Fibroblast of lung (primary cell): ENCODE data around the gene ASTL. TPM values are rescaled to one million over a fixed set of nuclear protein-coding genes. Genes with fewer than 3 reads are reported as not detected.

Source experiments
- DNase-seq, 2 donors: peaks; one replicate each; pipeline versions ENCODE4 v3.0.0 to v3.0.0-alpha.2; 2010; ENCODE audit warnings: low read depth in 2 of 2
- H2AFZ ChIP-seq: 2 replicates; pipeline ENCODE4 v1.5.1; 2012; ENCODE audit warnings: low read length, control low read depth, inconsistent platforms
- H3K27ac ChIP-seq: 2 replicates; pipeline ENCODE4 v1.5.1; 2011; ENCODE audit warnings: low read length, control low read depth; ENCODE audit not compliant: insufficient read depth
- H3K27me3 ChIP-seq: 2 replicates; pipeline ENCODE4 v1.5.1; 2011; ENCODE audit warnings: mild to moderate bottlenecking, low read length; ENCODE audit not compliant: control insufficient read depth, insufficient read depth
- H3K36me3 ChIP-seq: 2 replicates; pipeline ENCODE4 v1.5.1; 2011; ENCODE audit warnings: low read length; ENCODE audit not compliant: control insufficient read depth, insufficient read depth
- H3K4me1 ChIP-seq: 2 replicates; pipeline ENCODE4 v1.5.1; 2011; ENCODE audit warnings: low read length; ENCODE audit not compliant: control insufficient read depth, insufficient read depth; ENCODE audit errors: extremely low read depth
- H3K4me2 ChIP-seq: 2 replicates; pipeline ENCODE4 v1.5.1; 2011; ENCODE audit warnings: low read length, control low read depth; ENCODE audit not compliant: insufficient read depth; ENCODE audit errors: extremely low read depth
- H3K4me3 ChIP-seq, 4 experiments: fragments of 200-600 bp in 1 of 4; sonication (generic) in 1 of 4; replicated peaks in 1 of 4; 2 replicates each; pipeline ENCODE4 v1.5.1; 2011 to 2016; ENCODE audit warnings: low read length in 4 of 4, low read depth in 3 of 4, mild to moderate bottlenecking in 3 of 4, control low read depth in 2 of 4, inconsistent platforms in 1 of 4, mixed read lengths in 1 of 4; ENCODE audit not compliant: insufficient read depth in 1 of 4; ENCODE audit errors: control extremely low read depth in 1 of 4
- H3K79me2 ChIP-seq: 2 replicates; pipeline ENCODE4 v1.5.1; 2012; ENCODE audit warnings: mild to moderate bottlenecking, low read length, inconsistent platforms; ENCODE audit not compliant: control insufficient read depth, insufficient read depth
- H3K9ac ChIP-seq: 2 replicates; pipeline ENCODE4 v1.5.1; 2011; ENCODE audit warnings: mild to moderate bottlenecking, low read length, control low read depth; ENCODE audit not compliant: insufficient read depth
- H3K9me3 ChIP-seq: 2 replicates; pipeline ENCODE4 v1.5.1; 2012; ENCODE audit warnings: low read depth, low read length; ENCODE audit not compliant: control insufficient read depth, insufficient read depth
- H4K20me1 ChIP-seq: 2 replicates; pipeline ENCODE4 v1.5.1; 2011; ENCODE audit warnings: low read length; ENCODE audit not compliant: control insufficient read depth, insufficient read depth; ENCODE audit errors: extremely low read depth
- EZH2 ChIP-seq: IDR thresholded peaks from 2 replicates; pipeline ENCODE4 v1.5.1; 2012; ENCODE audit warnings: low read length, control low read depth, mild to moderate bottlenecking; ENCODE audit errors: missing control alignments
- polyA plus RNA-seq, 2 donors: library from polyadenylated mRNA; depleted of rRNA in 1 of 2; stranded (reverse) in 1 of 2; unstranded in 1 of 2; fragments of >200 nt; gene quantifications; 2 replicates each; pipeline ENCODE4 v1.2.1, GENCODE V29; 2011 to 2012; ENCODE audit warnings: missing spikeins in 1 of 2
- total RNA-seq: library from RNA; depleted of rRNA; stranded (reverse); fragments of >200 nt; gene quantifications from 2 replicates; pipeline ENCODE4 v1.2.1, GENCODE V29; 2014
- TF ChIP-seq, protein P1 (sequence below), 2 donors: IDR thresholded peaks in 1 of 2; conservative IDR thresholded peaks in 1 of 2; 1 replicate in 1 of 2; 2 replicates in 1 of 2; pipeline ENCODE4 v1.5.1; 2011 to 2012; ENCODE audit warnings: low read length in 2 of 2, control low read depth in 1 of 2, inconsistent platforms in 1 of 2, low read depth in 1 of 2, mild to moderate bottlenecking in 1 of 2

The ASTL gene
- total and polyA plus RNA-seq, 2 donors (not counting 1 experiment from before 2014, with no cell fraction given), result not detected

DNA sequence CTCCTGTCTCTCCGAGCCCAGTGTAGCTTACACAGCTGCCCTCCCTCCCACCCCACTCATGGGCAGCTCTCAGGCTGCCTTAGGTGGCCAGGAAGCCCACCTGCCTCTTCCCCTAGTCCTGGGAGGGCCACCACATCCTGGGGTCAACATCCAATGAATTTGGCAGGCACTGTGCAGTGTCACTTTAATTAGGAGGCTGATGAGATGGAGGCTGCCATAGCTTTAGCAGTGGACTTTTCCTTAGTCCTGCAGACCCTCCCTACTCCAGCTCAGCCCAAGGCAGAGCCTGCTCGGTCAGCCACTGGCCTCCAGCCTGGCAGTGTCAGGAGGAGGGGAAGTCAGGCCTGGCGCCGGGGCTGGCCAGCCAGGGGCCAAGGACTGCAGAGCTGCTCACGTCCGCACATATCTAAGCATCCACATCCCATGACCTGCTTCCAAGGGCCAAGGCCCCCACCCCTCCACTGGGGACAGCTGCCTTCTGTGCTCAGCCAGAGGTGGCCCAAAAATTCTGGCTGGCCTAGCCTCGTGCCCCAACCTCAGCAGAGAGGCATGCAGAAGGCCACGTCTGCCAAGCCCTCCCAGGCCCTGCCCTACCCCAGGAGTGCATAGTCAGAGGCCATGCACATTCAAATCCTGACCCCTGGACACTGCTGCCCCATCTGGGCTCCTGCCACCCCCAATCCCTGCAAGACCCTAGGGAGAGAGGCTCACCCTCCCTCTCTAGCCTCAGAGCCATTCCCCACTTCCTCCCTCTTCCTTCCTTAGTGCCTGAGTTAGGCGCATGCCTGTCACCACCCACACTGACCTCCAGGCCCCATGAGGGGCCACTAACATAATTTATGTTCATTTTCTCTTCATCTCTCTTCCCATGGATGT, 55.0 kb downstream of the ASTL start:
- Histone ChIP-seq H3K27me3 (no peaks in the 10 kb centered on the region), H4K20me1 (no peaks in the 10 kb centered on the region), H3K9ac (no peak overlapping the region), H3K4me2 (no peak overlapping the region), H3K27ac (no peak overlapping the region), H3K4me1 (no peaks in the 10 kb centered on the region), H3K4me3 (no peak overlapping the region), H3K36me3 (no peaks in the 10 kb centered on the region), H3K9me3 (no peaks in the 10 kb centered on the region), H2AFZ (no peak overlapping the region), H3K79me2 (no peaks in the 10 kb centered on the region)
- DNase-seq, result no peak
- TF ChIP-seq, protein P1, sequence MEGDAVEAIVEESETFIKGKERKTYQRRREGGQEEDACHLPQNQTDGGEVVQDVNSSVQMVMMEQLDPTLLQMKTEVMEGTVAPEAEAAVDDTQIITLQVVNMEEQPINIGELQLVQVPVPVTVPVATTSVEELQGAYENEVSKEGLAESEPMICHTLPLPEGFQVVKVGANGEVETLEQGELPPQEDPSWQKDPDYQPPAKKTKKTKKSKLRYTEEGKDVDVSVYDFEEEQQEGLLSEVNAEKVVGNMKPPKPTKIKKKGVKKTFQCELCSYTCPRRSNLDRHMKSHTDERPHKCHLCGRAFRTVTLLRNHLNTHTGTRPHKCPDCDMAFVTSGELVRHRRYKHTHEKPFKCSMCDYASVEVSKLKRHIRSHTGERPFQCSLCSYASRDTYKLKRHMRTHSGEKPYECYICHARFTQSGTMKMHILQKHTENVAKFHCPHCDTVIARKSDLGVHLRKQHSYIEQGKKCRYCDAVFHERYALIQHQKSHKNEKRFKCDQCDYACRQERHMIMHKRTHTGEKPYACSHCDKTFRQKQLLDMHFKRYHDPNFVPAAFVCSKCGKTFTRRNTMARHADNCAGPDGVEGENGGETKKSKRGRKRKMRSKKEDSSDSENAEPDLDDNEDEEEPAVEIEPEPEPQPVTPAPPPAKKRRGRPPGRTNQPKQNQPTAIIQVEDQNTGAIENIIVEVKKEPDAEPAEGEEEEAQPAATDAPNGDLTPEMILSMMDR (conservative IDR thresholded peaks at IDR 0.05 in 1 of 2, IDR thresholded peaks at IDR 0.05 in 1 of 2; ENCODE audit: low read depth in 1 of 2, low read length in 2 of 2), result no peak
- no peak for TF ChIP-seq EZH2

- no peaks in the 10 kb centered on the region for H3K27me3 ChIP-seq
- H3K36me3 ChIP-seq, result no peaks in the 10 kb centered on the region
- no peak overlapping the region for H3K4me3 ChIP-seq
- no peaks in the 10 kb centered on the region for H3K4me1 ChIP-seq
- H2AFZ ChIP-seq, result no peak overlapping the region
- no peak overlapping the region for H3K4me2 ChIP-seq
- H3K9ac ChIP-seq, result no peak overlapping the region
- H3K27ac ChIP-seq, result no peak overlapping the region
- H3K79me2 ChIP-seq, result no peaks in the 10 kb centered on the region
- TF ChIP-seq EZH2, result no peak
- TF ChIP-seq, protein P1 (conservative IDR thresholded peaks at IDR 0.05 in 1 of 2, IDR thresholded peaks at IDR 0.05 in 1 of 2; ENCODE audit: low read depth in 1 of 2, low read length in 2 of 2), result no peak
- no peaks in the 10 kb centered on the region for H4K20me1 ChIP-seq
- H3K9me3 ChIP-seq, result no peaks in the 10 kb centered on the region
- no peak for DNase-seq
Observed at GRCh38 chr2:96082211-96083063, 55.9 kb downstream of the ASTL start.

- Histone ChIP-seq H3K4me2 (no peak overlapping the region), H2AFZ (no peak overlapping the region), H3K27ac (no peak overlapping the region), H3K4me1 (no peaks in the 10 kb centered on the region), H3K27me3 (no peaks in the 10 kb centered on the region), H4K20me1 (no peaks in the 10 kb centered on the region), H3K36me3 (no peaks in the 10 kb centered on the region), H3K4me3 (no peak overlapping the region), H3K9me3 (no peaks in the 10 kb centered on the region), H3K9ac (no peak overlapping the region), H3K79me2 (no peaks in the 10 kb centered on the region)
- no peak for DNase-seq
- TF ChIP-seq EZH2, result no peak
- TF ChIP-seq, protein P1 (conservative IDR thresholded peaks at IDR 0.05 in 1 of 2, IDR thresholded peaks at IDR 0.05 in 1 of 2; ENCODE audit: low read depth in 1 of 2, low read length in 2 of 2), result no peak
Observed at GRCh38 chr2:96081042-96081441, 57.3 kb downstream of the ASTL start.
